Stimulated activated CD4-positive, alpha-beta T cell treated with anti-CD3 and anti-CD28 coated beads, Interleukin-15, amount 100 ng/mL, for 24 hours (primary cell): ENCODE data around the gene SOHLH2.

Experiments
- DNase-seq: peaks from one replicate; pipeline ENCODE4 v3.0.0-alpha.2; 2020

The SOHLH2 gene

DNA sequence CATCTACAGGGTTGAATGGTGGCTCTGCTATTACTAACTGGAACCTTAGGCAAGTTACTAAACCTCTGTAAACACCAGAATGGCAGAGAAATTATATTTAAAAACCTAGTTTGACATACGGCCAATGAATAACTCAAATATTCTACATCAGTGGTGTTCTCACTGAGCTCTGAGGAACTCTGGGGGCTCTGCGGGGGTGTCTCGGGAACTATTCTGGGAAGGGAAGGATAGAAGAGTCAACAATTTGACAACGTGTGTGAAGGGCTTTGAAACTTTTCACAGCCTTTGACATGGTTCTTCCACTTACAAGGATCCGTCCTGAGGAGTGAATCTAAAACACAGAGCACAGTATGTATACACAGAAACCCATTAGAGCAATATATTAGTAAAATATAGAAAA lies 38.7 kb downstream of the SOHLH2 start:
- no peak for DNase-seq

DNA sequence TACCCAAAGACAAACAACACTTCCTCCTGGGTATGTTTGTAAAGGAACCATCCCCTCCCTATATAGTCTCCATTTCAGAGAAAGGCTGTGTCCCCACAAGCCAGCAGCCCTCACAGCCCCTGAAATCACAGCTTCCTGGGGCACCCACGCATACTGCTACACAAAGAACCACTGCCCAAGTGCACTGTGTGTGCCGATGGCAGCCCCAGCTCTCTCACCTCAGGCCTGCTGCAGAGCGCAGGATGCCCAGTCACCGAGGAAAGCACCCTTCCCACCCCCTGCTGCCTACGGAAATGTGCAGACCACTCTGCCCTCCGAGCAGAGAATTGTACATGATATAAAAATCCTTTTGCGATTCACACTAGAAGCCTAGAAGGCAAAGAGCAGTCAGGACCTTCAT lies 39.4 kb downstream of the SOHLH2 start:
- no peak for DNase-seq

DNA sequence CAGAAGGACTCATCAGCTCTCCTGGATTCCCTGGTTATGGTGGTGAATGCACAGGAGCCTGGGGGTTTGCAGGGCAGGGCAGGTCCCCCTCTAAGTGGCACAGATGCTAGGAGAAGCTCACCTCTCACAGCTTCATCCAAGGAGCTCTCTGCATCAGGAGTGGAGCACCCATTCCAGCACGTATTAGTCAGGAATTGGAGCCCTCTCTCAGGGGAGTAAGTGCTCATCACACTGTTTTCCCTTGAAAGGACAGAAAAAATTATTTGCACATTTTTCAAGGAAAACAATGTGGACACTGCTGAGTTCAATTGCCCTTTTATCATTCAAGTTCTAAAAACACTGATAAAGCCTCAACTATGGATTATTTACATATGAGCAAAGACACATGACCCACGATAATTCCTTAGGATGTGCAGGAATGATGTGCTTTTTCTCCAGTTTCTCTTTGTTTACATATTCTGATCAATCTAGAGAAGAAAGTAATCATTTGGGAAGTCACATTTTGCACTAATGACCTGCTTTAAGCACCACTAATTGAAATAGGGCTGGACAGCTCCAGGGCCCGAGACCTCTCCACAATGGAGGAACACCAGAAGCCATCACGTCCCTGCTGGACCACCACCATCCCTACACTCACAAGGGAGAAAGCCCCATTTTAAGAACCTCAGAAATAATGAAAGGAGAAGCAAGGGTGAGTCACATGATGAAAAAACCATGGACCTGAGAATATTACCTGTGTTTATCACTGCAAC lies 40.6 kb downstream of the SOHLH2 start:
- DNase-seq: no peak

DNA sequence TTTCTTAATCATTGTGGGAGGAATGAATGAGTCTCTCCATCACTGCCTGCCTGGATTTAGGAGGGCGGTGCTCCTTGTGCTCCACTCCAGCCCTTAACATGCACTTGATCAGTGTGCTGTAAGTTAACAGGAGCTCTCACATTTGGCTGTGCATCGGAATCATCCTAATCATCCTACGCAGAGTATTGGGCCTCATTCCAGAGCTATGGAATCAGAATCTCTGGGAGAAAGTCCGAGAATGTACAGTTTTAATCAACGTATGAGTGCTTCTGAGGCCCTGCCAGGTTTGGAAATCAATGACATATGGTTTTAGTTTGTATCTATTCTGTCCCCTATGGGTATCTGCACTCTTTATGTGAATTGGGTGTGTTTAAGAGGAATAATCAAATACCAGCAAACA lies 48.3 kb downstream of the SOHLH2 start:
- no peak for DNase-seq

GRCh38 chr13:36163809-36164308 lies 50.5 kb downstream of the SOHLH2 start:
- DNase-seq: no peak

- DNase-seq: no peak
Measured at GRCh38 chr13:36163286-36163685, 51.1 kb downstream of the SOHLH2 start.

DNA sequence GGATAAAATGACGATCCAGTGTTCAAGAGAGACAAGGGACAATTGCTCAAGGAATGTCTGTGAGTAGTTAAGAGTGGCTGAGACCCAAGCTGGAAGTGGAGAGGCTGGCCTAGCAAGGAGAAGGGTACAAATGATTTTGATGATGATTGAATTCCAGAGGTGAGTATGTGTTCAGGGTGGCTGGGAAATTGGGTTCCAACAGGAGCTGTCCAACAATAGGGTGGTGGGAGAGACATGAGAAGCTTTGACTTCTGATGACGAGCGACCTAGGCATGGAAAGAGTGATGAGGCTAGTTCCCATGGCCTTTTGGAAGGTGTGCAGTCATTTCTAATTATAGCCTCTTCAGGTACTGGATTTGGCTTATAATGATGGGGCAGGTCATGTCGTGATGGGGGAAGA lies 54.1 kb downstream of the SOHLH2 start:
- DNase-seq: no peak

DNA sequence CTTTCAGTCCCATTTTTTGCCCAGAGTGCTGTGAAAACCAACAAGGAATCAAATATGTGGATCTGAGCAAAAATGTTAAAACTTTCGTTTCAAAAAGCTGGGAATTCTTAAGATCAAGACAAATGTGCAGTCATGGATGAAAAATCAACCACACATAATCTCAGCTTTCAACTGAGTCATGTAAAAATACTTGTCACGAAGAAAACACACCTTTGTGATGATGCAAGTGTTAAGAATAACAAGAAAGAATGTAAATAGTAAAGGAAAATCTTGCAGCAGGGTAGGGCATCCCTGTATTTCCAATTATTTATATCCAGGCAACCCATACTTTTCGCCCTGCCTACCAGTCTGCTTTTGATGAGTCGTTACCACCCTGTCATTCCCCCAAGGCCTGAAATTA lies 55.7 kb downstream of the SOHLH2 start:
- DNase-seq: no peak

DNA sequence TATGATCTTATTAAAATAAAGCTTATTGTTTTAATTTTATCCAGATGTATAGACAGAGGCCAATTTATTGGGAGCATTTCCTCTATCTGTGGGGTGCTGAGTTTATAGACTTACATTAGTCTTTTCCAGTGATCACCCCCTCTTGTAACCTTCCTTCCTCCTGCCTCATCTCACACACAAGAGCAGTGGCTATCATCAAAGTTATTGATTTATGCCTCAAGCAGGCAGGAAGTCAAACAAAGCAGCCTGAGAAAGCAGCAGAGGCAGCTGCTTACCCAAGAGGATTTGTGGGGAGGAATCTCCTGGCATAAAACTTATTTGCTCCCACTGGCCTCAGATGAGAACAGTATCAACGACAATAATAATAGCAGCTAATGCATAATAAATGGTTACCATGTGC lies 56.9 kb downstream of the SOHLH2 start:
- no peak for DNase-seq

DNA sequence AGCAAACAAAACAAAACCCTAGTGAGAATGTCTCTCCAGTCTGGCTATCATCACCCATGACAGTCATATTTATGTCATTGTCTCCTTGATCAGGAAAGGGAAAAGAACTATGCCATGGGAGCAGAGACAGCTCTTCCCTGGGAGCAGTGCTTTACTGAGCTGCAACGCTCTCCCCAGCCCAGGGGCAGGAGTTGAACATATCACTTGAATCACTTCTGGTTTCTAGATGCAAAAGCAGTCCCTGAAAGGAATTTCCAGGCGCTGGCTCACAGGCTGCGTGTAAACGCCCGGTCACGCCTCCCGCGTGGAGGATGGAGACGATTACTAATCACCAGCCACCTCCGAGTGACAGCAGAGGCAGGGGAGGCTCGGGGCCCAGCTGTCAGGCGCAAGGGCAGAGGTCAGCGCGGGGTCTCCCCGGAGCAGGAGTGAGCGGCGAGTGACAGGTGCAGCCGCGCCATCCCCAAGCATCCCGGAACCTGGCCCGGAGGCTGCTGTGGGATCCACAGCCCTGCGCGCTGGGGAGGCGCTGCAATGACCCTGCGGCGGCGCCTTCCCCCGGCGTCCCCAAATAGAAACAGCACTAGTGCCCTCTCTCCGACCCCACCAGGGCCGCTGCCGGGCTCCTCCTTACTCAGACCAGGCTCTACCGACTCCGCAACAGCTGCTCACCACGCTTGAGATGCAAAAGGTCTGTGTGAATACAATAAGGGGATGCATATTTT lies 59.6 kb downstream of the SOHLH2 start:
- no peak for DNase-seq

GRCh38 chr13:36151591-36151990 lies 62.8 kb downstream of the SOHLH2 start:
- DNase-seq: no peak

DNA sequence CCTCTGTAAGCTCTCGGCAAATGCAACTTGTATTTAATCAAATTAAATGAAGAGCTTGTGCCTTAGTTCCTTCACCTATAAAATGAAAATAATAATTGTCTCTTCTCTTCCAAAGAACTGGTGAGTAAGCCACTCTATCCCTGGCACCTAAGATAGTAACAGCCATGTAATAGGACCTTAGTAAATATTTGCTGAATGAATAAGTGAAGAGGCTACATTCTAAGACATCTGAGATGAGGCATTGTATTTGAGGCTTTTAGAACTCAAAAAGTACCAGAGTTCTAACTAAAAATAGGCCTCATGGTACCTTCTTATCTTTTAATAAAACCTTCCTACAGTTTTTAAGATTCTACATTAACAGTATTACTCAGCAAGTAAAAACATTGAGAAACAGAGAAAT lies 65.9 kb downstream of the SOHLH2 start:
- no peak for DNase-seq

GRCh38 chr13:36147330-36147729 lies 67.0 kb downstream of the SOHLH2 start:
- DNase-seq: no peak

DNA sequence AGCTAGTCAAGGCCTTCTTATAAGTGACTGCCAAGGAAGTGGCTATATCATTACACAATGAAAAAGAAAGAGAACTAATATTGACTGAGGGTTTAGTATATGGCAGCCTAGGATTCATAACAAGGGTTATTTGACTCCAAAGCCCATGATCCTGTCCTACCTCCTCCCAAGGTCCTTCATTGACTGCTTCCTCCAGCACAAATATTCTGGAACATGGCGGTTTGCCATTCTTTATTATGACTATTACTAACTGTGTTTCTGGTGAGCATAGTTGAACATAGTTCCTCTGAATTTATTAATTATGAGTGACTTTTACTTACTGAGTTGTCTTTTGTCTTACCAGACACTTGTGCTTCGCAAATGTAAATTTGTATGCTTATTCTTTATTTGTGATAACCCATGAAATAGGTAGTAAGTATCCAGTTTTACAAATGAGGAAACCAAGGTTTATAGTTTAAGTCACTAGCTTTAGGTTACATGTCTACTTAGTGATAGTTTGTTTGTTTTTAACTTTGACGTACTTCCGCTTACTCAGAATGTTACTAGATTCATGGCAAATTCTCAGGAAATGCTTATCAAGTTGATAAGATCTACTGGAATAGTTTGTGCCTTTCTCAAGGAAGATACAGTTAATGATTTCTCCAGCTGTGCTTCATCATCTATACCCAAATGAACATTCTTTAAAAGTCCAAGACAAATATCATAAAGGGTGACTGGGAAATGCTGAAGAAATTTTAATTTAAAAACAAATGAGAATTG lies 67.7 kb downstream of the SOHLH2 start:
- no peak for DNase-seq

- DNase-seq: no peak
Measured at GRCh38 chr13:36143738-36144137, 70.6 kb downstream of the SOHLH2 start.

DNA sequence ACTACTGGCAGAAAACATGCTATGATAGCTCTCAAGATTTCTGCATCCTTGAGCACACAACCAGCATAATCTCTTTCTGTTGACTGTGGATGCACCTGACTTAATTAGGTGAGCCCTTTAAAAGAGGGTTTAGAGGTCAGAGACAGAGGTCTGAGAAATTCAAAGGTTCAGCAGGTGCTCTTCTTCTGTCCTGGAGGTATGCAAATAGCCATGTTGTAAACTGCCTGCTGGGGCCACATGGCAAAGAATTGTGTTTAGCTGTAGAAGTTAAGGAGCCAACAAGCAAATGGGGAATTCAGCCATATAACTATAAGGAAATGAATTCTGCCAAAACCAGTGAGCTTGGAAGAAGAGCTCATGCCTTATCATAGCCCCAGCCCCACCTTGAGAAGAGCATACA lies 71.6 kb downstream of the SOHLH2 start:
- no peak for DNase-seq

DNA sequence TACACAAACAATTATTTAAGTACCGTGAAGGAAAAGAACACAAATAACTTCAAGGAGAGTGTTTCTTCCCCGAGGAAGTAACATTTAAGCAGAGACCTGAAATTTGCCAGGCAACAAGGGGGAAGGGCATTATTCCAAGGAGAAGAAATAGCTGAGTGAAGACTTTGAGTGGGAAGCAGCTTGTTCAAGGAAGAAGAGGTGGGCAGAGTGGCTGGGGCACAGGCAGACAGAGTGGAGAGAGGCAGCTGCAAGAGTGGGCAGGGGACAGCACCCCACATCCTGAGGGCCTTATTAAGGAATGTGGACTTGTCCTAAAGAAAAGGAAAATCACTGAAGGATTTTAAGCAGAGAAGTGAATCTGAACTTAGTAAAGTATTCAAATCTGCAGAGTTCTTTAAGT lies 78.5 kb downstream of the SOHLH2 start:
- DNase-seq: no peak

- DNase-seq: no peak
Measured at GRCh38 chr13:36134632-36135031, 79.7 kb downstream of the SOHLH2 start.

DNA sequence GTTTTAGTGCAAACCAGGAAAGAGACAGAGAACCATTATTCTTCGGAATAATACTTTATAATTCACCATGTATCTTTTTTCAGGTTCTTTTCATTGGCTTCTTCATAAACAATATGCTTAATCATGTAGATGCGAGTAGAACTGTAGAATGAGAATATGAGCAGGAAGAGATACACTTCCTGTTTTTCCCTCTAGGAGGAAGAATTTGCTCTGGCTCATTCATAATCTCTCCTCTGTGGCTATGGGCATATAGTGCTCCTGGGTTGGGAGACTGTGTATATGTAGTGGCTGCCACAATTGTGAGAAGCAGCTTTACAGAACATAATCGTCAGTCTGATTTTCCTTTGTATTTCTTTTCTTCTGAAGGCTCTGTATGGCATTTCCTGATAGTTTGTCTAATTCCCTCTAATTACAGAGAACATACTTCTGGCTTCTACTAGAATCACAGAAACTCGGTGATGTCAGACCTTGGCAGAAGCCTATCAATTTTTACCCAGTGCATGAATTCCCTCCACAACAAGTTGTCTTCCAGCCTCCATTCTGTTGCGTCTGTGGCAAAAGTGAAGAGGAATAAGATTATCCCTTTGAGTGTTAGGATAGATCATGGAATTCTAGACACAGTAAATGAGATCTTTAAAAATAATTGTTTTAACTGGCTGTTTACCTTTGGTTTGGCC lies 80.3 kb downstream of the SOHLH2 start:
- no peak for DNase-seq

- DNase-seq: no peak
Measured at GRCh38 chr13:36132376-36132775, 82.0 kb downstream of the SOHLH2 start.

- DNase-seq: no peak
Measured at GRCh38 chr13:36131931-36132297, 82.4 kb downstream of the SOHLH2 start.

DNA sequence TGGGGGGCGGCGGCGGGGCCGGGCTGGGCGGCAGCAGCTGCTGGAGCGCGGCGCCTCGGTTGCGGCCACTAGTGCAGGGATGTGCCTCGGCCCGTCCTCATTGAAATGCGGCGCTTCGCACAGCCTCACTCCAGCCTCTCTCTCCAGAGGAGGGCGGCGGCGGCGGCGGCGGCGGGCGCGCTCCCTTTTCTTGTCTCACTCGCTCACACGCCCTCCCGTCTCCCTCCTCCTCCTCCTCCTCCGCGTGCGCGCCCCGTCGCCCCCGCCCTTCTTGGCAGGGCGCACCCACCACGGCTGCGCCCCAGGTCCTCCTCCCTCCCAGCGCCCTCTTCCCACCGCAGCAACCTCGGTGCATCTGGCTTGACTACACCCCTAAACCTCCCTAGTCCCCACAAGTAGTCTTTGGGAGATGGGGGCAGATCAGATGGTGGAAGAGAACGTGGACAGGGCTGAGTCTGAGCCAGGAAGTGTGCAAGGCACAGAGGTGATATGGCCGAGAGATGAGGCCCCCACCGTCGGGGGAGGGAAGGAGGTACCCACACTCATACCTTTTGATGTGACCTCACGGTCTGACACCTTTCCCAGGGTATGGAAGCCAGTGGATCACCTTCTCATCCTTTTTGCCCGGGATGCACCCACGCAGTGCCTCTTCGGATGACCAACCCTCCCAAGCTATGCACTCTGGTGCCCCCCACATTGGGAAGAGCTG lies 83.0 kb downstream of the SOHLH2 start, which contains the start of gene DCLK1:
DCLK1 (minus strand) TSS at position 161 of the 709 bp plus-strand sequence.
- DNase-seq: no peak
